Fibroblast of villous mesenchyme (primary cell): ENCODE results near the gene GPALPP1. TPM values are rescaled to one million over a fixed set of nuclear protein-coding genes. Genes with fewer than 3 reads are reported as not detected.
"Not testable (repeated sequence)": the region's sequence is repeated elsewhere in the genome, so short reads cannot be mapped to it uniquely, and the experiment has no call there.

ENCODE experiments used
- DNase-seq: peaks from one replicate; pipeline ENCODE4 v3.0.0-alpha.2; 2010; ENCODE audit warnings: low read depth
- H3K4me3 ChIP-seq: 2 replicates; pipeline ENCODE4 v1.5.1; 2011; ENCODE audit warnings: low read depth, mild to moderate bottlenecking, low read length
- total RNA-seq: library from RNA; depleted of rRNA; stranded (reverse); fragments of >200 nt; gene quantifications from 2 replicates; pipeline ENCODE4 v1.2.3, GENCODE V29; 2012
- TF ChIP-seq, protein P1 (sequence below): IDR thresholded peaks from 2 replicates; pipeline ENCODE4 v1.5.1; 2012; ENCODE audit warnings: low read depth, mild to moderate bottlenecking, low read length; ENCODE audit not compliant: insufficient read depth

Gene GPALPP1
- total RNA-seq, 1 donor = 31.1 TPM

DNA sequence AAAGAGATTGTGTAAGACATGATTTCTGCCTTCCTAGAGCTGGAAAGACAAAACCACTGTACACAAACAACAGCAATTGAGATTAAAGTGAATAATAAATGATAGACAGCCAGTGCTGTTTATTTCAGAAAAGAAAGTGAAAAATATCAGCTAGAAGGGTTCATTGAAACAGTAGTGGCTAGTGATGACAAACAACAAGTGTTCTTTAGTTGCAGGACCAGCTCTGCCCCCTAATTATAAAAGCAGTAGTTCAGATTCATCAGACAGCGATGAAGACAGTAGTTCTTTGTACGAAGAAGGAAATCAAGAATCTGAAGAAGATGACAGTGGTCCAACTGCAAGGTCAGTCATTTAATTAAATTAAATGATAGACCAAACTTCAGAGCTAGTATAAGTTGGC, 14.8 kb downstream of the GPALPP1 start:
- no peak for DNase-seq
- no peak overlapping the region for H3K4me3 ChIP-seq
- TF ChIP-seq, protein P1, sequence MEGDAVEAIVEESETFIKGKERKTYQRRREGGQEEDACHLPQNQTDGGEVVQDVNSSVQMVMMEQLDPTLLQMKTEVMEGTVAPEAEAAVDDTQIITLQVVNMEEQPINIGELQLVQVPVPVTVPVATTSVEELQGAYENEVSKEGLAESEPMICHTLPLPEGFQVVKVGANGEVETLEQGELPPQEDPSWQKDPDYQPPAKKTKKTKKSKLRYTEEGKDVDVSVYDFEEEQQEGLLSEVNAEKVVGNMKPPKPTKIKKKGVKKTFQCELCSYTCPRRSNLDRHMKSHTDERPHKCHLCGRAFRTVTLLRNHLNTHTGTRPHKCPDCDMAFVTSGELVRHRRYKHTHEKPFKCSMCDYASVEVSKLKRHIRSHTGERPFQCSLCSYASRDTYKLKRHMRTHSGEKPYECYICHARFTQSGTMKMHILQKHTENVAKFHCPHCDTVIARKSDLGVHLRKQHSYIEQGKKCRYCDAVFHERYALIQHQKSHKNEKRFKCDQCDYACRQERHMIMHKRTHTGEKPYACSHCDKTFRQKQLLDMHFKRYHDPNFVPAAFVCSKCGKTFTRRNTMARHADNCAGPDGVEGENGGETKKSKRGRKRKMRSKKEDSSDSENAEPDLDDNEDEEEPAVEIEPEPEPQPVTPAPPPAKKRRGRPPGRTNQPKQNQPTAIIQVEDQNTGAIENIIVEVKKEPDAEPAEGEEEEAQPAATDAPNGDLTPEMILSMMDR = no peak

DNA sequence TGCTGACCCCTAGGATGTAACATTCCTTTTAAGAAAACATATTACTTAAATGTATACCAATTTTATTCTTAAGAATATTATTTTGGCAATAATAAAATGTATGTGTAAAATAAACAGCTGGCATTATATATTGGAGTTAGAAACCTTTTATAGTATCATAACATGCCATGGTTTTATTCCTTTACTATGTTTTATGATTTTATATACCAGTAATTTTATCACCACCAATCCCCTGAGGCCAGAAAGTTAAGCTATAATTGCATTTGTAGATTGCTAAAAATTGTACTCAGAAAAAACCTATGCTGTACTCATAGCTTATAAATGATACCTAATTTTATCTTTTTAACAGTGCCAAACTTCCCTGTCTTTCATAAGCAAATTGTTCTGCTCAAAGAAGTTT, 17.9 kb downstream of the GPALPP1 start:
- no peak overlapping the region for H3K4me3 ChIP-seq
- DNase-seq = no peak
- TF ChIP-seq, protein P1 = no peak

DNA sequence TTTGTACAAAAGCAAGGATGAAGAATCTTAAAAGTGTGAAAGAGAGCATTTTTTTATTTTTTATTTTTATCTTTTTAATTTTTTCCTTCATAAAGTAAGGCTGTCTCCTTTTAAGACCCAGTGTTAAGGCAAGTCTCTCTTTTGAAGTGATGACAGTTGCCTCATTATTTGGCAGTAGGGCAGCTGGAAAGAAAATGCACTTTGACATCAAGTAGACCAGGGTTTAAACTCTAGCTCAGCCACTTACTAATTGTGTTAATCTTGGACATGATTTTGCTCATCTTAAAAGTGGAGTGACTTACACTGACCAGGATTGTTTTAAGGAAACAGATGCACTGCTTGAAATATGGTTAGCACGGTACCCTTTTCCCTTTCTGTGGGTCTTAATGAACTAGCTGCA, 18.5 kb downstream of the GPALPP1 start:
- no peak for DNase-seq
- TF ChIP-seq, protein P1 = no peak
- H3K4me3 ChIP-seq = no peak overlapping the region

DNA sequence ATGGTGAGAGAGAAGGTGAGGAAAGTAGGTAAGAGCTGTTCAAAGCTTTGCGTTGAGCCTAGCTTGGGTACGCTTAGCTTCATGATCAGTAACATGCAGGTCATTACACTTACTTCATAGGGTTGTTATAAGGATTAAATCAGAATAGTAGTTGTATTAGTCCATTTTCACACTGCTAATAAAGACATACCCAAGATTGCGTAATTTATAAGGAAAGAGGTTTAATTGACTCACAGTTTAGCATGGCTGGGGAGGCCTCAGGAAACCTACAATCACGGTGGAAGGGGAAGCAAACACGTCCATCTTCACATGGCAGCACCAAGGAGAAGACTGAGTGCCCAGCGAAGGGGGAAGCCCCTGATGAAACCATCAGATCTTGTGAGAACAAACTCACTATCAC, 21.9 kb downstream of the GPALPP1 start:
- no peak for DNase-seq
- TF ChIP-seq, protein P1 = no peak

DNA sequence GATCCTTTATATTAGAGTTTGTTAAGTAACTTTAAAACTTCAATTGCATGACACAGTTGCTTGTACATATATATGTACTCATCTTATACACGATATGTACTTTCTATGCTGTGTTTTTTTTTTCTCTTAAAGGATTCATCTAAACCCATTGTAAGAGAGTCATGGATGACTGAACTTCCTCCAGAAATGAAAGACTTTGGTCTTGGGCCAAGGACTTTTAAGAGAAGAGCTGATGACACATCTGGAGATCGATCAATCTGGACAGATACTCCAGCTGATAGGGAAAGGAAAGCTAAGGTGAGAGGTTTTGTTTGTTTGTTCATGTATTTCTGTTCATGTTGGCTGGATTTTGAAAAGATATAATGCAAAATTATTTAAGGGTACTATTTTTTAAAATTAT, 26.0 kb downstream of the GPALPP1 start:
- no peak for DNase-seq
- H3K4me3 ChIP-seq = no peak overlapping the region
- TF ChIP-seq, protein P1 = no peak

More for the DNA sequence above, 21.9 kb downstream of the GPALPP1 start:
- no peak overlapping the region for H3K4me3 ChIP-seq

DNA sequence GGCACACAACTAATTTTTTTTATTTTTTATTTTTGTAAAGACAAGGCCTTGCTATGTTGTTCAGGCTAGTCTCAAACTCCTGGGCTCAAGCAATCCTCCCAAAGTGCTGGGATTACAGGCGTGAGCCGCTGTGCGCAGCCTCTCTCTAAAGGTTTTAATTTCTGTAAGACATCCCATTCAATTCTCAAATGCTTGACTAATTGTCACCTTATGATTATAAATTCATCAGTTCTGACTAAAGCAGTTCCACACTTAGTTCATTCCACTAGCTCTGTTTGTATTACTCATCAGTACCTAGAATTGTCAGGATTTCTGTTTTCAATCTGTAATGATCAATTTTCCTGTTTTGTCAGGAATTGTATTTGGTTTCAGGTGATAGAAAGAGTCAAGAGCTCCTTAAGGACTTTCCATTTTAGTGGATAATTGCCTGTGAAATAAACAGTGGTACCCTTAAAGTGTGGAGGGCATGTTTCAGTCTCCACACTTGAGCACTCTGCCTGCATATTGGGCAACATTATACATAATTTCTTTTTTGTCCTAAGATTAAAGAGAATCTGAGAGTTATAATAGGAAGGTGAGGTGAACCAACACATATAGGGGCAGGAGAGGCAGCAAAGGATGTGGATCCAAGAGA, 27.6 kb downstream of the GPALPP1 start:
- no peak for DNase-seq
- TF ChIP-seq, protein P1 = no peak
- no peak overlapping the region for H3K4me3 ChIP-seq

DNA sequence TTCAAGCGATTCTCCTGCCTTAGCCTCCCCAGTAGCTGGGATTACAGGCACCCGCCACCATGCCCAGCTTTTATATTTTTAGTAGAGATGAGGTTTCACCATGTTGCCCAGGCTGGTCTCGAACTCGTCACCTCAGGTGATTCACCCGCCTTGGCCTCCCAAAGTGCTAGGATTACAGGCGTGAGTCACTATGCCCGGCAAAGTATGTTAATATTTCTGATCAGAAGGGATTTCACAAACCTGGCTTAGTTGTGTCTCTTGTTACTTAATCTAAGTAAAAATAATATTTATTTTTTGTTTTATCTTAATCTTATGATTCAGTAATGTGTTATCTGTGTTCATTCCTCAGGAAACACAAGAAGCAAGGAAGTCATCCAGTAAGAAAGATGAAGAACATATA, 30.6 kb downstream of the GPALPP1 start:
- H3K4me3 ChIP-seq = not testable (repeated sequence)
- peak; percentile 77 for DNase-seq
